Tibial nerve (tissue), 4 donors: Measurements from ENCODE around the gene SEC14L5.

Experiments used
- CTCF ChIP-seq, 5 experiments: fragments of 200-600 bp in 3 of 5; fragments of 450-650 bp in 2 of 5; sonication (generic) in 3 of 5; IDR thresholded peaks; one replicate each; pipeline ENCODE4 v1.5.1; 2016 to 2019; ENCODE audit warnings: antibody characterized with exemption in 5 of 5, mild to moderate bottlenecking in 3 of 5, moderate library complexity in 2 of 5
- EP300 ChIP-seq, 2 donors: sonication (generic); formaldehyde crosslinking; IDR thresholded peaks; one replicate each; pipeline ENCODE4 v1.6.1; 2017; ENCODE audit warnings: antibody characterized with exemption in 2 of 2, mild to moderate bottlenecking in 1 of 2

DNA sequence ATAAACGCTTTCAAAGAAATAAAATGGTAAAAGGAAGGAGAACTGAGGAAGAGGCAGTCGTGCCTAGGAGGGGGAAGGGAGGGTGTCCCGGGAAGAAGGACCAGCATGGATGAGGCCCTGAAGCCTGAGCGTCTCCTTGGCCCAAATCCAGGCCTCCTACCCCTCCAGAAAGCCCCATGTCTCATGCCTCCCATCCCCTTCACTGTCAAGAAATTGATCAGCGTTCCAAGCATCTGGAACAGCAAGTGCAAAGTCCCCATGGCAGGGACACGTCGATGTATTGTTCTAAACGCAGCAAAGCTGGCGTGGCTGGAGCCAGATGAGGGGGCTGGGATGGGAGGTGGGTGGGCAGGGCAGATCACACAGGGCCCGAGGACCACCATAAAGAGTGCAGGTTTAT is 22.6 kb downstream of the SEC14L5 start:
- TF ChIP-seq EP300 (IDR thresholded peaks at IDR 0.05): no peak
- no peak for TF ChIP-seq CTCF (IDR thresholded peaks at IDR 0.05)
